Fibroblast of skin of right biceps (primary cell): Measurements from ENCODE around the gene DIDO1.

Source experiments
- DNase-seq: peaks from one replicate; pipeline ENCODE4 v3.0.0-alpha.2; 2013

Gene DIDO1

DNA sequence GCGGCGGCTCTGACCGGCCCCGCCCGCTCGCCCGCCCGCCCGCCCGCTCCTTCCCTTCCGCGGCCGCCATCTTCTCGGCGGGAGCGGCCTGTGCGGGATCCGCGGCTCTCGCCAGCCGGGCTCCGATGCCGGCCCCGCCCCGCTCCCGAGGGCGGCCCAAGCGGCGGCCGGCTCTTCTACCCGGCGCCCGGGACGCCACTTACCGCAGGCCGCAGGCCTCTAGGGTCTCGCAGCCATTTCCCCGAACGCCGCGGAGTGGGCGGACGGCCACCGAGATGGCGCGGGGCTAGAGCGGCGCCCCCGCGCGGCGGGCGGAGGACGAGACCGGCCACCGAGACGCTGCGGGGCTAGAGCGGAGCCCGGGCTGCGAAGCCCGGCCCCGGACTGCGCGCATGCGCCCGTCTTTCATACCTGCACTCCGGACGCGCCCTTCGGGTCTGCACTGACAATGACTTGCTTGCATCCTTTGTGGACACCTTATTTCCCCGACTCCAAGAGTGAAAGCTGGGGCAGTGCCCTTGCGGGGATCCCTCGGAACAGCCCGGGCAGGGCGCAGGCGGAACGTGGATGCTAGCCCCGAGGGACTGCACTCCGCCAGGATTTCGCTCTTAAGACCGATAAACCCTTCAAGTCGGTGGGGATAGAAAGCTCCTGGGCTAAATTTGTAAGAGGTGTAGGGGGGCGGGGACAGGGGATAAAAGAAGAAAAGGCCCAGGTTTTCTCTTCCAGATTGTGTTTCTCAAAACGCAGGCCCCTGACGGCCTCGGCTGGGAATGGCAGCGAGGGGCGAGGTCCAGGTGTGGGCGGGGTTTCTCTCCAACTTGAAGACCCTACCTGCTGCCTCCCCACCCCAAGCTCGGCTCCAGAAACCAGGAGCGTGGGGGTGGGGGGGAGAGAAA is at the start of gene DIDO1:
TSS of gene DIDO1 (minus strand) at position 277 of the 899 bp plus-strand sequence.
- DNase-seq: peak; percentile 82

DNA sequence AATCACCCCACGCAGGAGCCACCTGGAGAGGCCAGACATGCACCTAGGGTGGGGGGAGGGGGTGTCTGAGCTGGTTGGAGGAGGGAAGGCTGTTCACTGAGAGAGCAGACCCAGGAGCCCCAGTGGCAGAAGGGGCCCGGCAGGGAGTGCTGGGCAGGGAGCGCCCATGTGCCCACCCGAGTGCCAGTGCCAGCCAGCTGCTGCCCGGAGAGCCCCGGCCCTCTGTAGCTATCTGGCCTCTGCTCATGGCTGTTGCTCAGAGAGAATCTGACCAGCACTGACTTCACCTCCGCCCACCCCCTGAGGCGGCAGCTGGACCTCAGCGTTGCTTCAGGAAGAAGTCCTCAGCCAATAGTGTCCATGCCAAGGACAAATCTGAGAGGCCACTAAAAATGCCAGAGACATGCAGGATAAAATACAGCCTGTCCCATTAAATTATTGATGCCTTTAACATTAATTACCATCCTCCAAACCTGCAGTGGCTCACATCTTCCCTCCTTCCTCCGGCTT is 49.0 kb upstream of the DIDO1 start:
- no peak for DNase-seq

DNA sequence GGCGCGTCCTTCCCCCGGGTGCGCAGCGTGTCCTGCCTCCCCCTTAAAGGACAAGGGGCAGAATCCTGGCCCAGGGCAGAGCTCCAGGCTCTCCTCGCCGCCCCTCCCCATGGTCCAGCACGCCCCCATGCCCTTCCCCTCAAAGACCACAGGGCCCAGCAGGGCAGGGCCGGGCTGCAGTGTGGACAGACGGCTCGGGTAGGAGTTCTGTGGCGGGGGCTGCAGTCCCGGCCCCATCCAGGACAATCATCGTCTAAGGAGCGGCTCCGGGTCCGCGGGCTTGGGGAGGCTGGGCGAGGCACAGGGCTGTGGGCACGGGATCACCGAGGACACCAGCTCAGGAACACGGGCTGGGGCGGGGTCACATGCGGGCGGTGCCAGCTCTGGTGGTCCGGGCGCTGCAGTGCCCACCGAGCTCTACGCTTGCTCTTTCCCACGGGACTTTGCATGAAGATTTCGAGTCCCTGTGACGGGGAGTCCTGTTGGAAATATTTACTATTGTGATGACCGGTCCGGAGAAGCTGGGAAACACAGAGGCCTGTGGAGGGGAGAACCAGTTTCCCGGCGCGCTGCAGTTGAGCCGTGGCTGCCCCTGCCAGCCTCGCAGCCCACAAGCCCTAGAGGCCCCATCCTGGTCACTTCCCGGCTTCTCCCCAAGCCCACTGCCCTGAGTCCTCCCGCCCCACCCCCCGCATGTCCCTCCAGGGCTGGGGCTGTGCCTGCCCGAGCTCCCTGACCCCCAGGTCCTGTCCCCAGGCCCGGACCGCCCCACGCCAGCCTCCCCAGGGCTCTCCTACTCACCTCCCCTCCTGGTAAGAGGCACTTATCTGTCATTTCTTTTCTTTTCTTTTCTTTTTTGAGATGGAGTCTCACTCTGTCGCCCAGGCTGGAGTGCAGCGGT is 46.8 kb upstream of the DIDO1 start:
- no peak for DNase-seq

DNA sequence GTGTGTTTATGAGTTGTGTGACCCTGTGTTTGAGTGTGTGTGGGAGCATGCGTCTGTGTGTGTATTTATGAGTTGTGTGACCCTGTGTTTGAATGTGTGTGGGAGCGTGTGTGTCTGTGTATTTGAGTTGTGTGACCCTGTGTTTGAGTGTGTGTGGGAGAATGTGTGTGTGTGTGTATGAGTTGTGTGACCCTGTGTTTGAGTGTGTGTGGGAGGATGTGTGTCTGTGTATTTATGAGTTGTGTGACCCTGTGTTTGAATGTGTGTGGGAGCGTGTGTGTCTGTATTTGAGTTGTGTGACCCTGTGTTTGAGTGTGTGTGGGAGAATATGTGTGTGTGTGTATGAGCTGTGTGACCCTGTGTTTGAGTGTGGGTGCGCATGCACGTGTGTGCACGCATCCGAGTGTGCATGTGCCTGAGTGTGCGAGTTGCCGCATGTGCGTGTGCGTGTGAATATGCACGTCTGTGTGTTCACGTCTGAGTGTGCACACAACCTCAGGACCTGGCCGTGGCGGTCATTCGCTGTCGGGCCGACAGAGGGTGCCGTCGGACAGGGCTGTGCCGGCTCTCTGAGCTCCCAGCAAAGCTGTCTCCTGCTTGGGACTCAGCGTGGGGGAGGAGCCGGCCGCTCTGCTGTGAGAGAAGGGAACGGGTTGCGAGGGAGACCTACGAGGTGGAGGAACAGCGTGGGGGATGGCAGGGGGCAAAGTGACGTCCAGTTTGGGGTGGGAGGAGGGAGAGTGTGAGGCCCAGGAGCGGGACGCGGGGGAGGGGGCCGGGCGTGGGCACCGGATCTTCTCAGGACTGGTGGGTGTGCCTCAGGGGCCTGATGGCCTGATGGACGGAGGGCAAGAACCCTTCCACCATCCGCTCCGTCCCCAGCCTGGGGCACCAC is 45.9 kb upstream of the DIDO1 start:
- DNase-seq: peak; percentile 70

DNA sequence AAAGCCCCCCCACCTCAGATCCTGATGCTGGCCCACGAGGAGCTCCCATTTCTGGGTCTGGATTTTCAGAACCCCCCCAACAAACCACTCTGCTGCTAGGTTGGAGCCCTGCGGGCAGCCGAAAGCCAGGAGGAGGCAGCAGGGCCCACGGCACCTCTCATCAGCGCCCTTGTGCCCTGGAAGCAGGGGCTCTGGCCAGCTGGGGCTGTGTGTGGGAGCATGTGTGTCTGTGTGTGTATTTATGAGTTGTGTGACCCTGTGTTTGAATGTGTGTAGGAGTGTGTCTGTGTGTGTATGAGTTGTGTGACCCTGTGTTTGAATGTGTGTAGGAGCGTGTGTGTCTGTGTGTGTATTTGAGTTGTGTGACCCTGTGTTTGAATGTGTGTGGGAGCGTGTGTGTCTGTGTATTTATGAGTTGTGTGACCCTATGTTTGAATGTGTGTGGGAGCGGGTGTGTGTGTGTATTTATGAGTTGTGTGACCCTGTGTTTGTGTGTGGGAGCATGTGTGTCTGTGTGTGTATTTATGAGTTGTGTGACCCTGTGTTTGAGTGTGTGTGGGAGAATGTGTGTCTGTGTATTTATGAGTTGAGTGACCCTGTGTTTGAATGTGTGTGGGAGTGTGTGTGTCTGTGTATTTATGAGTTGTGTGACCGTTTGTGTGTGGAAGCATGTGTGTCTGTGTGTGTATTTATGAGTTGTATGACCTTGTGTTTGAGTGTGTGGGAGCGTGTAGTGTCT is 45.1 kb upstream of the DIDO1 start:
- no peak for DNase-seq

DNA sequence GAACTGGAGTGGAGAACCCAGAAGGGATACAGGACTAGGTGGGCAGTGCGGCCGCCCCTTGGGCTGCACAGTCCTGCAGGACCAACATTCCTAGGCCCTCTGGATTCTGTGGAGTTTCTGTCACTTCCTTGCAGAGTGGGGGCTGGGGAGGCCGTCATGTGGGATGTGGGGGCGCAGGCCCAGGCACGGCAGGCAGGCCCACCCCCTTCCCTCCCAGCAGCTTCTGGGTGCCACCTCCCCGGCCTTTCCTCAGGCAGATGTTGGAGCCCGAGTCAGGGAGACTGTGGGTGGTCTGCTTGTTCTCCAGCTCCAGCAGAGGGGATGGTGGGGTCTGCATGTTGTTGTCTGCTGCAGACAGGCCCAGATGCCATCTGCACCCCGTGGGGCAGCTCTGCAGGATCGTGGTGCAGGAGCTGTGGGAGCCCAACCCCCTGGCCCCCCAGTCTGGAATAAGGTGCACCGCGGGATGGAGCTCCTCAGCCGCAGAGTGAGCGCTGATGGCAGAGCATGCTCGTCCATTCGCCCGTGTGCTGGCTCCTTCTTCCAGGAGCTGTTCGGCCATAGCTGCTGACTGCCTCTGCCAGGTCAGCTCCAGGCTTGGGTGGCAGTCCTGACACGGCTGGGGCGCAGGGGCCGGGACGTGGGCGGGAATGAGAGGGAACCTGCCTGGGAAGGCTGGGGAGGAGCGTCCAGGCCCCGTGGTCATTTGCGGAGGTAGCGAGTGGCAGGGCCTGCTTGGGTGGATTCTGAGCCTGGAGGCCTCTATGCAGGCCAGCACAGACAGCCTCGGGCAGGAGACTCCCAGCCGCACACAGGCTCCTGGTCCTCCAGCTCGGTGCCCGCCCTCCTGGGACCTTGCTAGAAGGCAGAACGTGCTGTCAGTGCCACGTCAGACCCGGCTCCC is 44.3 kb upstream of the DIDO1 start:
- no peak for DNase-seq

DNA sequence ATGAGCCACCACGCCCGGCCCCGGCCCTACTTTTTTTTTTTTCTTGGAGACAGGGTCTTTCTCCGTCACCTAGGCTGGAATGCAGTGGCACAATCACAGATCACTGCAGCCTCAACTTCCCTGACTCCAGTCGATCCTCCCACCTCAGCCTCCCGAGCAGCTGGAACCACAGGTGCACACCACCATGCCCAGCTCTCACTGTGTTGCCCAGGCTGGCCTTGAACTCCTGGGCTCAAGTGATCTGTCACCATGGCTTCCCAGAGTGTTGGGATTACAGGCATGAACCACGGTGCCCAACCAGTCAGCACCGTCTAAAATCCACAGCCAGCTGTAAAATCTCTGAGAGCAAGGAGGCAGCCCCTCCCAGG is 43.6 kb upstream of the DIDO1 start:
- no peak for DNase-seq

DNA sequence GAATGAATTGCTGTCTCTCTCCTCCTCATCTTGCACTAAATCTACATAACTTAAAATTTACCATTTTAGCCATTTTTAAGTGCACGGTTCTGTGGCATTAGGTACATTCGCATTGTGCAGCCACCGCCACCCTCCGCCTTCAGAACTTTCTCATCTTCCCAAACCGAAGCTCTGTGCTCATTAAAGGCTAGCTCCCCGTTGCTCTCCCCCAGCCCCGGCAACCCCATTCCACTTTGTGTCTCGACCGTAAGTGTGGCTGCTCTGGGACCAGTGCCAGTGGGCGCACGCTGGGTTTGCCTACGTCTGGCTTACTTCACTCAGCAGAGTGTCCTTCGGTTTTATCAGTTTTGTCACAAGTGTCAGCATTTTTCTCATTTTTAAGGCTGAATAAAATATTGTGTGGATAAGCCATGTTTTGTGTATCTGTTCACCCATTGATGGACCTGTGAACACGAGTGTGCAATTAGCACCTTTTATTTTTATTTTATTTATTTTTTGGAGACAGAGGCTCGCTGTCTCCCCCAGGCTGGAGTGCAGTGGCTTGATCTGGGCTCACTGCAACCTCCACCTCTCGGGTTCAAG is 43.0 kb upstream of the DIDO1 start:
- DNase-seq: no peak

DNA sequence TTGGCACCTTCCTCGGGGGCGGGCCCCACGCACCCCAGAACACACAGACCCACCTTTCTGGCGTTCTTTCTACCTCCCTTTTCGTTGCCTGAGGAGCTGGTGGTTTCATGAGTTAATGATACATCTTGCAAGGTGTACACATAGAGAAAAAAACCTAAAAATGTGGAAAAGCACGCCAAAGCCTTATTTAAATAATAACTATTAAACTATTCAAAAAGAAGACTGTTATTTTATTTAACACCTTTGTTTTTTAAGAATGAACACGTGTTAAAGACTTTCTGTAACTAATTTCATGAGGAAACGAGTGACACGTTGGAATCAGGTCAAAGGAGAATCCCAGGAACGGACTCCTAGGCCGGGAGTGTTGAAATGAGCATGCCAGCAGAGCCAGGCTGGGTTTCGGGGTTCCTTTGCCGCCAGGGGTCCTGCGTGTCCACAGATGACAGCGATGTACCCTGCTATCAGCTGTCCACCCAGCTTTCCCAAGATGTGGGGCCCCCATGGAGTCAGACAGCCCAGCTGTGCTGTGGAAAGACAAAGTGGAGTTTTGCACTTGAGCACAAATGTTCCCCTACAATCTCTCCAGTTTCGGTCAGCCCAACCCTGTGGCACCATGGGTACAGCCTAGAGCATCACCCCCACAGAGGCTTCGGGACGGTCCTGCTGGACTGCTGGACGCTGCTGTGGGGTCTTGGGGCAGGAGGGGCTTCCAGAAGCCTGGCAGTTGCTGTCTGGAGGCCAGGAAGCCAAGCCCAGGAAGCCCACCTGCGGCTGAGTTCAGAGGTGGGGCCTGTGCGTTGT is 42.3 kb upstream of the DIDO1 start:
- no peak for DNase-seq

DNA sequence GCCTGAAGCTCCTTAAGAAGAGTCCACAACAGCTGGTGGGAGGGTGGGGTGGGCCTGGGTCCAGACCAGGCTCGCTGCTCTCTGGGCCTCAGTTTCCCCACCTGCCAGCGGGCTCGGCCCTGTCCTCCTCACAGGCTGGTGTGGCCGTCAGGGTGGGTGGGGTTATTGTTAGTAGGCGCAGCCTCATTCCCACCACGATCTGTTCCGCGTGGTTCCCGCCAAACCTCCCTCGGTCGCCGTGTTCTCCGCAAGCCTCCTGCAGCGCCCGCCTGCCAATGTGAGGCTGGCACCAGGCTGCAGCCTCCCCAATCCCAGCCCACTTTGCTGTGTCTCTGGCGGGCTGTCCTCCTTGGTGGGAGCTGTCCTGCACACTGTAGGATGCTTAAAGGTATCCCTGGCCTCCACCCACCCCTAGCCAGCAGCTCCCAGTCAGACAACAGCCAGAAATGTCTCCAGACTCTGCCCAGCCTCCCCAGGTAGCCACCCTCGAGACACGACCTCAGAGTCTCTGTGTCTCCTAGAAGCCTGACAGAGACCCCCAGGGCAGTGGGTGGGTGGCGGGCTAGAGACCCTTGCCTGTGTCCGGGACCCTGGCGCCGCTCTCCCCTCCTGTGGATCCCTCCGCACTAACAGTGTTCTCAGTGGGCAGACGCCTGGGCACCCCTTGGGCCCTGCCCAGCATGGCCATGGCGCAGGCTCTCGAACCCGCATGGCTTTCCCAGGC is 41.5 kb upstream of the DIDO1 start:
- no peak for DNase-seq

DNA sequence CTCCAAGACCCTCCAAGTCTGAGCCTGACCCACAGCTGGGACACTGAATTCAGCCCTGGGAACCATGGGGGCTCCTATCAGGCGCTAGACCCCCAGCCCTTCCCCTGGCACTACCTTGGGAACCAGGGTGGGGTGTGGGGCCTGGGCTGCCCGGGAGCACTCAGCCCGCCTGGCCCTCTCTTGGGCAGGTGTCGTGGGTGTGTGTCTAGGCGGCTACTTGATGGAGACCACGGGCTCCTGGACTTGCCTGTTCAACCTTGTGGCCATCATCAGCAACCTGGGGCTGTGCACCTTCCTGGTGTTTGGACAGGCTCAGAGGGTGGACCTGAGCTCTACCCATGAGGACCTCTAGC is 40.8 kb upstream of the DIDO1 start:
- DNase-seq: no peak

DNA sequence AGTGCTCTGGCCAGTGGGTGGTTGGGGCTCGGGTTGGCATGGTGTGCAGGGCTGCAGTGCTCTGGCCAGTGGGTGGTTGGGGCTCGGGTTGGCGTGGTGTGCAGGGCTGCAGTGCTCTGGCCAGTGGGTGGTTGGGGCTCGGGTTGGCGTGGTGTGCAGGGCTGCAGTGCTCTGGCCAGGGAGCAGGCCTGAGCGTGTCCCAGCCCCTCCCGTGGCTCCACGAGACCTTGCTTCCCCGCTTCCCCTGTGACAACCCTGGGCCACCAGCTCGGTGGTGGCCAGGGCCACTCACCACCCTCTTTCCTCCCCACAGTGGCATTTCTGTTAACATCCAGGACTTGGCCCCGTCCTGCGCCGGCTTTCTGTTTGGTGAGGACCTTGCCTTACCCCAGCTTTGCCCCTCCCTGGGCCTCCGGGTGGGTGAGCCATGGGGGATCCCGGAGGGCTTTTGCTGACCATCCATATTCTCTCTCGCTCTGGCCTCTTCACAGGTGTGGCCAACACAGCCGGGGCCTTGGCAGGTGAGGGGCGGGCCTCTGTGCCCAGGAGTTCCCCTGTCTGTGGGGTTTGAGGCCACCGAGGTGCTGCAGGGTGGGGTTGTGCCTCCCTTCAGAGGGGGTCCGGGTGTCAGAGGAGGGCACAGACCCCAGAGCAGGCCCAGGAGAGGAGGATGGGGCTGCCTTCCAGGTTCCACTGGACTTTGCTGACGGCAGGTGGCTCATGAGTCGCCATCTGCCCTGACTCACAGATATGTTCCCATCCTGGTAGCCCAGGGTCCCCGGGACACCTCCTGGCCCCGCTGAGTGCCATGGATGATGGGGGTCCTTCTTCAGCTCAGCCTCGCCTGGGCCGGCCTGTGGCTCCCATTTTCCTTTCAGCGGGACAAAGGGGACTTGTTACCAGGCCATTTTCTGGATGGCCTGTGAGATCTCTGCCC is 40.2 kb upstream of the DIDO1 start:
- DNase-seq: no peak

DNA sequence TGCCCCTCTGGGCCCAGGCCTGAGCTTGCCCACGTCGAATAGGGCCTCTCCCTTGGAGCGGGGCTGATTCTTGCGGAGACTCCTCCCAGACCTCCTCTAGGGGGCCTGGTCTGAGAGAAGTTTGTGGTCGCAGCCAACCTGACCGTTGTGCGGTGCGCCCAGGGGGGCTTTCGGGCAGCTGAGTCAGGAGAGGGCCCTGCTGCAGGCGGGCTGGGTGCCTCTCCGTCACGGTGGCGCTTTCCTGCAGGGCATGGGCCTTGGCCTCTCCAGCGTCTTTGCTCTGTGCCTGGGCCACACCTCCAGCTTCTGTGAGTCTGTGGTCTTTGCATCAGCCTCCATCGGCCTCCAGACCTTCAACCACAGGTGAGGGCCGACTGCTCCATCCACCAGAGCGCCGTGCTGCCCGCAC is 39.1 kb upstream of the DIDO1 start:
- no peak for DNase-seq

DNA sequence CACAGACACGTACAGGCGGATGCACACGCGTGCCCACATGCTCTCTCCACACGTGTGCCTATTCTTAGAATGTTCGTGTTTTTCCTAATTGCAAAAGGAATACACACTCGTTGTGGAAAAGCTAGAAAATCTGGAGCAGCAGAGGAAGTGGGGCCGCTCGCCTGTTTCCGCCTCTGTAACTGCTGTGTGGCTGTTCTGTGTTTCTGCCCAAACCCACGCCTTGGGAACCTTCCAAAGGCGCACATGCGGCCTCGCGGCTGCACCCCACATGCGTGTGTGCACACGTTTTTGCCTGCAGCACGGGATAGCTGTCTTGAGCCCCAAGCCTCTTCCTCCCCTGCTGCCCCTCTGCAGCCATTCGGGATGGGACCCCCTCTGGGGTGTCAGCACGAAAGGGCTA is 38.4 kb upstream of the DIDO1 start:
- DNase-seq: no peak

DNA sequence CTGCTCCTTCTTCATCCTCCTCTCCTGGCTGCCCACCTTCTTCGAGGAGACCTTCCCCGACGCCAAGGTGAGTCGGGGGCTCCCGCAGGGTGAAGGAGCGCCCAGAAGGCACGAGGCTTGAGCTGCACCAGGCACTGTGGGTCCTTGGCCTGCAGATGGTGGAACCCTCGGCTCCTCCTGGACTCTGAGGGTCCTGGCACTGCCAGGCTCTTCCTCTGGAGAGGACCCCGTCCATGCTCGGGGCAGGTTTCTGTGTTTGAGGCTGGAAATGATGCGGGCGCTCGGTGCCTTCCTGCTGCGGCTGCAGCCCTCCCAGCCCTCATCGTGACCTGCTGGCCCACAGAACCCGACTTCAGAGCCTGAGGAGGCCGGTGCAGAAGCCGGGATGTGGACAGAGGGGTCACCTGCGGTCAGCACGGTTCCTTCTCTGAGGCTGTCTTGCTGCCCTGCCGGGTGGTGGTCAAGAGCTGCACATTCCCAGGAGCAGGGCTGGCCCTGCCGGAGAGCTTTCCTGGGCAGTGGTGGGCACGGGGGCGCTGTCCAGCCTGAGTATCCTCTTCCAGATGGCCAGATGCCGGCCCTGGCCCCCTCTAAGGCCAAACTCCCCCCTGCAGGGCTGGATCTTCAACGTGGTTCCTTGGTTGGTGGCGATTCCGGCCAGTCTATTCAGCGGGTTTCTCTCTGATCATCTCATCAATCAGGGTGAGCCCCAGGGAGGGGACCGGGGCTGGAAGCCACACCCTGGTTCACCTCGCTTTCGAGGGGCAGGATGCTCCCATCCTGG is 37.5 kb upstream of the DIDO1 start:
- no peak for DNase-seq

DNA sequence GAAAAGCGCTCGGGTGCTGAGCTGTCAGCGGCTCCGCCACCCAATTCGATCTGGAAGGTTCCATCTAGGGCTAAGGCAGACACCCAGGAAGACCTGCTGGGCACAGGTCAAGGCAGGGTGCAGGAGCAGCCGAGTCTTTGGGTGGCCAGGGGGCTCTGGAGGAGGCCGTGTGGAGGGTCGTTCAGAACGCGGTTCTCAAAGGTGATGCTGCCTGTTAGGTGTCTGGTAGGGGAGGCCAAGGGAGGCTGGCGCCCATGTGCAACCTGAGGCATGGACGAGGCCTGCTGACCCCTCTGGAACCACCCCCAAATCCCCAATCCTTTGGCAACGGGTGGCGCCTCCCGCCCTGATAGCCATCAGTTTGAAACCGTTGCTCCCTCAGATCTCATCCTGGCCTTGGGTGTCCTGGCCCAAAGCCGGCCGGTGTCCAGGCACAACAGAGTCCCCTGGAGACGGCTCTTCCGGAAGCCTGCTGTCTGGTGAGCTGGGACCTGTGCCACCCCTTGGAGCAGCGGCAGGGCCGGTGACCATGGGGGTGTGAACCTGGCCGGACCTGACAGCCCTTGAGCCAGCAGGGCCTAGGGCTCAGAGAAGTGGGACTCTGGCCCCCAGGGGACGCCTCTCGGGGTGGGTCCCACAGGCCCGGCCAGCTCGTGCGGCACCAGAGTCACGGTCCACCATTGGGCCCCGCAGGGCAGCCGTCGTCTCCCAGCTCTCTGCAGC is 36.7 kb upstream of the DIDO1 start:
- no peak for DNase-seq
